ENCODE data around the gene SLC15A3. TPM values are rescaled to one million over a fixed set of nuclear protein-coding genes. Genes with fewer than 3 reads are reported as not detected.

Gene SLC15A3
- total RNA-seq, 6 donors from 2014 or later: 29.5 to 186 (median 115) TPM

GRCh38 chr11:60921259-60921658 is 30.7 kb downstream of the SLC15A3 start:
- DNase-seq (no peak), ATAC-seq (ENCODE audit: low FRiP score in 2 of 2) (no peak)
- H3K36me3 ChIP-seq: peaks cover 17 to 42% (median 31%) of the 10 kb centered on the region in 4 donors
- no peak overlapping the region for H3K4me3 ChIP-seq
- peaks cover 2 to 10% (median 8%) of the 10 kb centered on the region in 4 donors for H3K27me3 ChIP-seq
- 93 to 98% methylated on average over 11 of the region's 11 CpGs for WGBS, 2 donors
- peaks cover 24 to 51% (median 32%) of the 10 kb centered on the region in 4 donors for H3K4me1 ChIP-seq
- H3K9me3 ChIP-seq: no peaks in the 10 kb centered on the region
- TF ChIP-seq CTCF (IDR thresholded peaks at IDR 0.05) (no peak), POLR2A (IDR thresholded peaks at IDR 0.05) (no peak), EP300 (IDR thresholded peaks at IDR 0.05) (no peak), POLR2AphosphoS5 (IDR thresholded peaks at IDR 0.05) (no peak)
- no peak overlapping the region for H3K27ac ChIP-seq

GRCh38 chr11:60919956-60920355 is 32.0 kb downstream of the SLC15A3 start:
- Histone ChIP-seq H3K4me1 (peaks cover 28 to 53% (median 40%) of the 10 kb centered on the region in 4 donors), H3K36me3 (peaks cover 17 to 42% (median 31%) of the 10 kb centered on the region in 4 donors), H3K27me3 (peaks cover 2 to 8% (median 8%) of the 10 kb centered on the region in 4 donors), H3K4me3 (no peak overlapping the region), H3K27ac (no peak overlapping the region), H3K9me3 (no peaks in the 10 kb centered on the region)
- TF ChIP-seq CTCF (IDR thresholded peaks at IDR 0.05) (no peak), EP300 (IDR thresholded peaks at IDR 0.05) (no peak), POLR2A (IDR thresholded peaks at IDR 0.05) (no peak), POLR2AphosphoS5 (IDR thresholded peaks at IDR 0.05) (no peak)
- 66 to 75% methylated on average over 2 of the region's 2 CpGs for WGBS, 2 donors
- no peak for DNase-seq
- ATAC-seq (ENCODE audit: low FRiP score in 2 of 2): no peak

- Histone ChIP-seq H3K4me1 (peaks cover 26 to 53% (median 38%) of the 10 kb centered on the region in 4 donors), H3K9me3 (no peaks in the 10 kb centered on the region), H3K4me3 (no peak overlapping the region), H3K27ac (peak overlapping the region in 1 of 4 donors; percentile 28), H3K27me3 (peaks cover 0 to 2% (median 1%) of the 10 kb centered on the region in 4 donors), H3K36me3 (peaks cover 17 to 42% (median 31%) of the 10 kb centered on the region in 4 donors)
- WGBS, 2 donors: 65 to 71% methylated on average over 1 of the region's 1 CpG
- TF ChIP-seq POLR2A (IDR thresholded peaks at IDR 0.05) (no peak), EP300 (IDR thresholded peaks at IDR 0.05) (no peak), POLR2AphosphoS5 (IDR thresholded peaks at IDR 0.05) (no peak), CTCF (IDR thresholded peaks at IDR 0.05) (no peak)
- ATAC-seq (ENCODE audit: low FRiP score in 2 of 2): no peak
- no peak for DNase-seq
These were observed 32.7 kb downstream of the SLC15A3 start for GRCh38 chr11:60919320-60919719.

- TF ChIP-seq POLR2A (IDR thresholded peaks at IDR 0.05) (no peak), POLR2AphosphoS5 (IDR thresholded peaks at IDR 0.05) (no peak), CTCF (IDR thresholded peaks at IDR 0.05) (no peak), EP300 (IDR thresholded peaks at IDR 0.05) (no peak)
- Histone ChIP-seq H3K4me1 (peaks cover 23 to 50% (median 35%) of the 10 kb centered on the region in 4 donors), H3K9me3 (no peaks in the 10 kb centered on the region), H3K27me3 (no peaks in the 10 kb centered on the region), H3K27ac (no peak overlapping the region), H3K36me3 (peaks cover 17 to 42% (median 31%) of the 10 kb centered on the region in 4 donors), H3K4me3 (no peak overlapping the region)
- 68 to 74% methylated on average over 2 of the region's 2 CpGs for WGBS, 2 donors
- ATAC-seq (ENCODE audit: low FRiP score in 2 of 2): no peak
- no peak for DNase-seq
These were observed 33.1 kb downstream of the SLC15A3 start for GRCh38 chr11:60918939-60919265.
